NCI-H1048 (cell line): Measurements from ENCODE around the gene IGF2BP2.
A peak's percentile ranks its signal among the peaks of the same experiment; 100 is the strongest.
"Not testable (repeated sequence)": the region's sequence is repeated elsewhere in the genome, so short reads cannot be mapped to it uniquely, and the experiment has no call there.

Experiments
- DNase-seq: peaks from one replicate; lab custom pipeline; 2025; lab: John Stamatoyannopoulos, UW

Gene IGF2BP2

DNA sequence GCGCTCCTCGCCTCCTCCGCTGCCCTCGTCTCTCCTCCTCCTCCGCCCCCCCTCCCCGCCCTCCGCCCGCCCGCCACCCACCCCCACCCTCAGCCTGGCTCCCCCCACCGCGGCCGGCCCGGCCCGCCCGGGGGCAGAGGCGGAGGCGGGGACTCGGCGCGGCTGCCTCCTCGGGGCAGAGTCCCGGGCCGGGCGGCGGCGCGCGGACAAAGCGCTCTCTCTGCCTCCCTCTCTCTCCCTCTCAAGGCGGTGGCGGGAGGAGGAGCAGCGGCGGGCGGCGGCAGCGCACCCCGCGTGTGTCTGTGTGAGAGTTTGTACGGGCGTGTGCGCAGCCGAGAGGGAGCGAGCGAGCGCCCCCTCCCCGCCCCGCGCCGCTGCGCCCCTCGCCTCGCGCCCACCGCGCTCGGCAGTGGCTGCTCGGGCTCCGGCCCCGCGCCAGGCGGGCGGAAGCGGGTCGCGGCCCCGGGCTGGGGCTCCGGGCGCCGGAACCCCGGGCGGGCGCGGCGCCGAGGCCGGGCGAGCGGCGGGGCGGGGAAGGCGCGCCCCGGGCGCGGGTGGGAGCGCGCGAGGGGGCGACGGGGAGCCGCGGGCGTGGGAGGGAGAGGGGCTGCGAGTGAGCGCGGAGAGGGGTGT is at the start of gene IGF2BP2:
IGF2BP2 (minus strand) TSS at position 37 of the 633 bp plus-strand sequence. CDS start 82 bp downstream, outside the sequence.
- DNase-seq = peak; percentile 20

DNA sequence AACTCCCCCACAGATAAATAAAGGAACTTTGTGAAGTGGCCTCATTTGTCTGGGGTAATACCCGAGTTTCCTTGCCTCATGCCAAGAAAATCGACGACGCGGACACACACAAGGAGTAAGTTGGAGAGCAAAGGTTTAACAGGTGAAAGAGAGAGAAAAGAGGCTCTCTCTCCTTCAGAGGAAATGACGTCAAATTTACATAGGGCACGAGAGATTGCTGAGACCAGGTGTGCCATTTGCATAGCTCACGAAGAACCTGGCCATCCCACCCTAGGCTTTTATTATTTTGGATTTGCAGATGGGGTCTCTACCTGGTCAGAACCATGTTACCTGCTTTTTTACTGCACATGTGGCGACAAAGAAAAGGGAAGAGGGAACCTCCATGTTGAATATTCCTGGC is 49.3 kb upstream of the IGF2BP2 start:
- DNase-seq = no peak

DNA sequence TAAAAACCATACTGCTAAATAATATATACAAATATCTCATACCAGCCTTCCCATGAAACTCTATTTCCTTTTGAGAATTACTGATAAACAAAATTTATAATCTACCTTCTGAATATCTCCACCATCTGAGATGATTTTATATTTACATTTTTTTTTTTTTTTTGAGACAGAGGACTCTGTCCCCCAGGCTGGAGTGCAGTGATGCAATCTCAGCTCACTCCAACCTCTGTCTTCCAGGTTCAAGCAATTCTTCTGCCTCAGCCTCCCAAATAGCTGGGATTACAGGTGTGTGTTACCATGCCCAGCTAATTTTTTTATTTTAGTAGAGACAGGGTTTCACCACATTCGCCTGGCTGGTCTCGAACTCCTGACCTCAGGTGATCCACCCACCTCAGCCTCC is 42.8 kb upstream of the IGF2BP2 start:
- DNase-seq = no peak

DNA sequence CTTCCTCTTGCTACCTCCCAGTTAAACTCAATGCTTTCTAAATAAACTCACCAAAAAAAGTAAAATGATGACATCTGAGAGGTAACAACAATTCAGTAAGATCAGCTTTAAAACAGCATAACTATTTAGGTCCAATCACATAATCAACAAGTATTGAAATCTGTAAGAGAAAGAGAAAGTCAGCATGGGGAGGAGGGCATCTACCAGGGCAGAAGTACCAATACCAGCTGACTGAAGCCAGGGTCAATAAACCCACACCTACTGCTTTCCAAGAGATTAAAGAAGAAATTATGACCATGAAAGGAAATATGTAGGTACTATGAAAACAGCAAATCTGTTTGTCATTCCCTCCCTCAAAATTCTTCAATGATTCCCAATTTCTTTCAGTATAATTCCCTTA is 42.2 kb upstream of the IGF2BP2 start:
- DNase-seq = no peak

DNA sequence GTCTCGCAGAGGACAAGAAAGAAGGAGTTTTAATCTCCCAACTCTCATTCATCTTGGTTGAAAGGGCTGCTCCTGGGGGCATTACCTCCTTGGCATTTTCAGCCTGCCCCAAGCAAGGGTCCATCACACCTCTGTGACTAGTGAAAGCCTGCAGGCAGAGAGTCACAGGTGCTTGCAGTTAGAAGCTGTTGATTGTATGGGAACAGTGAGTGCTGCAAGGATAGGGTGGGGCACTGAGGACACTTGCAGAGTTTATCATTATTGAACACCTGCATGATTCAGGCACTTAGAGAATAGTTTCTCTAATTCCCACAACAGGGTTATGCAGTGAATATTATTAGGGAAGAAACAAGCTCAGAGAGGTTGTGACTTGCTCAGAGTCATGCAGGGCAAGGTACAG is 41.7 kb upstream of the IGF2BP2 start:
- no peak for DNase-seq

DNA sequence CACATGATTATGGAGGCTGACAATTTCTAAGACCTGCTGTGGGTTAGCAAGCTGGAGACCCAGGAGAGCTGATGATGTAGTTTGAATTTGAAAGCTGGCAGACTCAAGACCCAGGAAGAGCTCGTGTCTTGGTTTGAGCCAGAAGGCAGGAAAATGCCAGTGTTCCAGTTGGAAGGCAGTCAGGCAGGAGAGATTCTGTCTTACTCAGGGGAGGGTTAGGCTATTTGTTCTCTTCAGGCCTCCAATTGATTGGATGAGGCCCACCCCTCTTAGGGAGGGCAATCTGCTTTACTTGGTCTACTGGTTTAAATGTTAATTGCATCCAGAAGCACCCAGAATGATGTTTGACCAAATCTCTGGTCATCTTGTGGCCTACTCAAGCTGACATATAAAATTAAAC is 40.4 kb upstream of the IGF2BP2 start:
- DNase-seq = no peak

DNA sequence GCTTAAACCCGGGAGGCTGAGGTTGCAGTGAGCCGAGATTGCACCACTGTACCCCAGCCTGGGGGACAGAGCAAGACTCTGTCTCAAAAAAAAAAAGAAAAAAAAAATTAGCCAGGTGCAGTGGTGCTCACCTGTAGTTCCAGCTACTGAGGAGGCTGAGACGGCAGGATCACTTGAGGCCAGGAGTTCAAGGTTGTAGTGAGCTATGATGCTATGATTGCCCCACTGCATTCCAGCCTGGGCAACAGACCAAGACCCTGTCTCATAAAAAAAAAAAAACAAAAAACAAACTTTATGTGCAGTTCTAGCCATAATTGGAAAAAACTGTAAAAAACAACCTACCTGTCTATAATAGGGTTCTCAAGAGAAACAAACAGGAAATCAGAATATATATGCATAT is 39.9 kb upstream of the IGF2BP2 start:
- DNase-seq = no peak

DNA sequence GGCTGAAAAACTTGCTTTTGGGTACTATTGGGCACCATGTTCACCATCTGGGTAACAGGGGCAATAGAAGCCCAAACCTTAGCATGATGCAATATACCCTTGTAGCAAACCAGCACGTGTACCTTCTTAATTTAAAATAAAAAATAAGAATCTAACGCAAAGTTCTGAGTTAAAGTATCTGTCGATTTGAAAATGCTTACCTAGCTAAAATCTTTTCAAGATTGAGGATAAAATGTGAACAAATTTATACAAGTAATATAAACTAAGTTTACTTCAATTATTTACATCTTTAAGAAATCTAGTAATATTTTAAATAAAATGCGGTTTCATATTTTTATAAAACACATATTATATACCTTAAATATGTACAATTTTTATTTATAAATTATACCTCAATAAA is 38.1 kb upstream of the IGF2BP2 start:
- DNase-seq = no peak

DNA sequence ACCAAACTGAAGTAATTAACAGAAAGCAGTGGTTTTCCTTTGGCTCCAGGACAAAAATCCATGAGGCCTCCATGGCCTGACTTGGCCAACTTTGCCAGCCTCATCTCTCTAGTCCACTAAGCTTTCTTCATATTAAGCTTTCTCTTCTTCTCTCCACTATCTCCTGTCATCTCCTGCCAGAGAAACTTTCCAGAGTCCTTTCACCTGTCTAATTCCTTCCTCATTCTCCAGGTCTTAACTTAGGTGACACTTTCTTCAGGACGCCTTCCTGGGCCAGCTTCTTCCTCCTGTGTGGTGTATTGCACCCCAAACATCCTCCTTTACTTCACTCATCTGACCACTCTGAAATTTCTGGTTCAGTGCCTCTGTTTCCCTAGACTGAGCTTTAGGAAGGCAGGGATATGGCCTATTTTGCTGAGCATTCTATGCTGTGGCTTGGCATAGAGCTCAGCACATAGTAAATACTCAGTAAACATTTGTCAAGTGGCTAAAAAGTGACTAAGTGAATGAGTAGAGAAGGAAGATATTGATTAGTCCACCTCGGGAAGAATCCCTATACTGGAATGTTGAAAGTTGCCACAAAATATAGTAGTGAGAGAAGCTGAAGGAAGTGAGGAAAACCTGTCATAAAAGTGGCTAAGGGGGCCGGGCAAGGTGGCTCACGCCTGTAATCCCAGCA is 34.6 kb upstream of the IGF2BP2 start:
- DNase-seq = no peak

DNA sequence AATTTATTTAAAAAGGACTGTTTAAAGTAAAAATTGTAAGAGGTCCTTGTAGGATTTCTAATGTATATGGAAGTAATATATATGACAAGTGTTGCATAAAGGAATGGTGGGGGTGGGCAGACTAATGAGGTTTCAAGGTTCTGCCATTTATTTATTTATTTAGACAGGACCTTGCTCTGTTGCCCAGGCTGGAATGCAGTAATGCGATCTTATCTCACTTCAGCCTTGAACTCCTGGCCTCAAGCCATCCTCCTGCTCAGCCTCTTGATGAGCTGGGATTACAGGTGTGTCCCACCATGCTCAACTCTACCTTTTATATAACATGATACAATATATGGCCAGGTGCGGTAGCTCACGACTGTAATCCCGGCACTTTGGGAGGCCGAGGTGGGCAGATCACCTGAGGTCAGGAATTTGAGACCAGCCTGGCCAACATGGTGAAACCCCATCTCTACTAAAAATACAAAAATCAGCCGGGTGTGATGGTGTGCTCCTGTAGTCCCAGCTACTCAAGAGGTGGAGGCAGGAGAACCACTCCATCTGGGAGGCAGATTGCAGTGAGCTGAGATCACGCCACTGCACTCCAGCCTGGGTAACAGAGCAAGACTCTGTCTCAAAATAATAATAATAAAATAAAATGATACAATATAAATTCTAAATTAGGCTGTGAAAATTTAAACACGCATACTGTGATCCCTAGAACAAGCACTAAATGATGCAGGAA is 33.8 kb upstream of the IGF2BP2 start:
- no peak for DNase-seq

DNA sequence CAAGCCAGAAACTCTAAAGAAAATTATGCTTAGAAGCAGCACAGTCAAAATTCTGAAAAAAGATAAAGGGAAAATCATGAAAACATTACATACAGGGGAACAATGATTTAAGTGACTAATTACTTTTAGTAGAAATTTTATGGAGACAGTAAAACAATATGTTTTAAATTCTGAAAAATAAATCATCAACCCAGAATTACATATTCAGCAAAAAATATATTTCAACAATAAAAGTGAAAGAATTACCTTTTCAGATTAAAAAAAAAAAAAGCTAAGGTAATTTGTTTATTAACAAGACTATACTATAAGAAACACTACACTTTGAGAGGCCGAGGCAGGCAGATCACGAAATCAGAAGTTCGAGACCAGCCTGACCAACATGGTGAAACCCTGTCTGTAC is 32.4 kb upstream of the IGF2BP2 start:
- DNase-seq = no peak

DNA sequence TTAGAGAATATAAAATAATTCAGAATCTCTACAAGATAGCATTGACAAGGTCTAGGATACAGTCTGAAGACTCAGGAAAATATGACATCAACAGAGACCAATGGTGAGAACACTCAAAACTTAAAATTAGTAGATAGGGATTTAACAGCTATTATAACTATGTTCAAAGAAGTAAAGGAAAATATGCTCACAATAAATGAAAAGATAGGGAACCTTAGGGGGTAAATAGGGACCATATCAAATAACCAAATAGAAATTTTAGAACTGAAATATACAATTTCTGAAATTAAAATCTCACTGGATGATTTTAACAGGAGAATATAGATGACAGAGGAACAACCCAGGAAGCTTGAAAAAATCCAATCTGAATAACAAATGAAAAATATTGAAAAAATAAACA is 31.8 kb upstream of the IGF2BP2 start:
- DNase-seq = no peak

DNA sequence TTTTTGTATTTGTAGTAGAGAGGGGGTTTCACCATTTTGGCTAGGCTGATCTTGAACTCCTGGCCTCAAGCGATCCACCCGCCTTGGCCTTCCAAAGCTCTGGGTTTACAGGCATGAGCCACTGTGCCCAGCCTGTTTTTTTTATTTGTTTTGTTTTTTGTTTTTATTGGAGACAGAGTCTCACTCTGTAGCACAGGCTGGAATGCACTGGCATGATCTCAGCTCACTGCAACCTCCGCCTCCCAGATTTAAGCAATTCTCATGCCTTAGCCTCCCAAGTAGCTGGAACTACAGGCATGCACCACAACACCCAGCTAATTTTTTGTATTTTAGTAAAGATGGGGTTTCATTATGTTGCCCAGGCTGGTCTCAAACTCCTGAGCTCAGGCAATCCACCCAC is 28.9 kb upstream of the IGF2BP2 start:
- DNase-seq = not testable (repeated sequence)

DNA sequence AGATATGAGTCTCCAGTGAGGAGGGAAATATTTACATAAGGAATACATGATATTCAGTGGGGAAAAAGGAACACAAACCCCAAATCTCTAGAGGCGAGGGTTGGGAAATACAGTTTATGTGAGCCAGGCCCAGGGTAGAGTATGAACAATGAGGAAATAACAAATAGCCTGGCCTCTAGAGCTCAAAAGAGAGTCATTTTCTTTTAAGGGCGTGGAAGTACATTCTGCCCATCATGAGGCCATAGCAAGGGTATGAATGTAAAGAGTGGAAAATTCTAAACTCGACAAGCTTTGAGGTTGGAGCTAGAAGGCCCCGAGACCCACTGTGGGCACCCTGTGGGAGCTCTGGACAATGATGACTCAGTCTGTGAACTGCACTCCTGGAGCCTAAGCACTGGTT is 27.8 kb upstream of the IGF2BP2 start:
- no peak for DNase-seq

DNA sequence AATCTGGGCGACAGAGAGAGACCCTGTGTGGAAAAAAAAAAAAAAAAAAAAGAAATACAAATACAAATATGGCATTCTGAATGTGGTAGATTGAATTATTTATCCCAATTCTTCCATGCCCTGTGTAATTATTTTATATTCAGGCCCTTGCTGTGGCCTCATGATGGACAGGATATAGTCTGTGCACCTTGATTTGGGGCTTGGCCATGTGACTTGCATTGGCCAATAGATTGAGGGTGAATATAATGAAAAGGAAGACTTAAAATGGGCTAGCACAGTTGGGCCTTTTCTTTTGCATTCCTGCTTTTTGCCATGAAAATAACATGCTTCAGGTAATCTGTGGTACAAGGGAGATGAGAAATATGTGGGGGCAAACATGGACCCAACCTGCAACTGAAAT is 27.1 kb upstream of the IGF2BP2 start:
- DNase-seq = no peak

DNA sequence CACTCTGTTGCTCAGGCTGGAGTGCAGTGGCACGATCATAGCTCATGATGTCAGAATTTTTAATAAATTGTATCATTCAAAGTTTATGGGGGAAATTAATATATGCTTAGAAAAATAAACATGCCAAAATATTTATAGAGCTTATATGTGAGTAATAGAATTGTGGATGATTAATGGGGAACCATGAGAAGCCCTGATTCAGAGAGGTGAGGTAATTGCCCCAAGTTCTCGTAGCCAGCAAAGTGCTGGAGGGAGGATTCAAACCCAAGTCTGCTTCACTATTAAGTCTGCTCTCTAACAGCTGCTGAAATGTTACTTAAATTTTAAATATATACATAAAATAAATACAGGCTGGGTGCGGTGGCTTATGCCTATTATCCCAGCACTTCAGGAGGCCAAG is 26.2 kb upstream of the IGF2BP2 start:
- no peak for DNase-seq

DNA sequence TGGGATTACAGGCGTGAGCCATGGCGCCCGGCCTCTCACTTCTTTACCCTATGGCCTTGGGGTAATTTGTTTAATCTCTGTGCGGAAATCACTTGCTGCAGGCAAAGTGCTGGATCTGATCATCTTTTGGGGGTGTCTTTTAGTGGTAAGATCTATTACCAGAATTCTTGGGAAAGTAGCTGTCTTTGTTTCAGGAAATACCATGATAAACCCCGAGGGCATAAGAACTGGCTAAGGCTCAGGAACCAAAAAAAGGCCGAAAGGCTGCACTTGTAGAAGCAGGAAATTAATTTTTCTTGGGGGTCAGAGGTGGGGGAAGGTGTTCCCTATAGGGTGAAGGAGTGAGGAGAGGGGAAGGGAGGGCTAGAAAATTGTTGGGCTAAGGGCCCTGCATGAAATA is 22.7 kb upstream of the IGF2BP2 start:
- DNase-seq = no peak

DNA sequence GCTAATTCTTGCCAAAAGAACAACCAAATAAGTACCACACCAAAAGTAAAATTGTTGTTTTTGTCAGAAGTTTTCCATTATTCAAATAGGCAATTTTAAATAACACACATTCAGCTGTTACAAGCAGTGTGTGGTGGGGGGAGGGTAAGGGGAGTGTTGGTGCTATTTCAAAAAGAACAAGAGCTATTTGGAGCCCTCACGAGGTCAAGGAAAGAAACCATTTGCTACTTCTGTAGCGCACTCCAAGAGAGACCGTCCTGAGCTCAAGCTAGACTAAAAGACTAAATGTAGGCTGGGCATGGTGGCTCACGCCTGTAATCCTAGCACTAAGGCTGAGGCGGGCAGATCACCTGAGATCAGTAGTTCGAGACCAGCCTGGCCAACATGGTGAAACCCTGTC is 21.2 kb upstream of the IGF2BP2 start:
- DNase-seq = no peak

DNA sequence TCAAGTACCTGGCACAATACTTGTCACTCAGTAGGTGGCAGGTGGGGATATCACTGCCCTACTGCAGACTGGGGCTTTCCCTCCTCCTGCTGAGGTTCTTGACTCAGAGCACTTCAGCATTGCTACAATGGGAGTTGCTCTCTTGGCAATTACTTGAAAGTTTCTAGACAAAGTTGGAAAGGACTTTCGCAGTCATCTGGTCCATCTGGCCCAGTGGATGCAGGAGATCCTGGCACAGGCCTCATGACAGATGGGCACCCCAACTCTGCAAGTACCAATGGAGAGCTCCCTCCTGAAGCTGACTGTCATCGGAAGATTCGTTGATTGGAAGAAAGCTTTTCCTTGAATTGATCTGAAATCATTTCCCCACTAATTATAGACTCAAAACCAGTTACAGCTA is 19.2 kb upstream of the IGF2BP2 start:
- DNase-seq = no peak

DNA sequence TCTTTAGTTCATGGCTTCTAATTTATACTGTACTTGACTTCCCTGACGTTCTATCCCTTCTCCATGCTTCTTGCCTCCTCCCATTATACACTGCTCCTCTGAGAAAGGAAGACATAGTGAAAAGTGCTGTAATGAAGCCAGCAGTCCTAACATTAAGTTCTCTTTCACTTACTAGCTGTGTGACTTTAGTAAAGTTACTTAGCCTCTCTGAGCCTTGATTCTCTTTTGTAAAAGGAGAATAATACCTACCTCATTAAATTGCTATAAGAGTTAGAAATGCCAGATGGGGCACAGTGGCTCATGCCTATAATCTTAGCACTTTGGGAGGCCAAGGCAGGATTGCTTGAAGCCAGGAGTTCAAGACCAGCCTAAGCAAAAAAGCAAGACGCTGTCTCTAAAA is 18.8 kb upstream of the IGF2BP2 start:
- no peak for DNase-seq

DNA sequence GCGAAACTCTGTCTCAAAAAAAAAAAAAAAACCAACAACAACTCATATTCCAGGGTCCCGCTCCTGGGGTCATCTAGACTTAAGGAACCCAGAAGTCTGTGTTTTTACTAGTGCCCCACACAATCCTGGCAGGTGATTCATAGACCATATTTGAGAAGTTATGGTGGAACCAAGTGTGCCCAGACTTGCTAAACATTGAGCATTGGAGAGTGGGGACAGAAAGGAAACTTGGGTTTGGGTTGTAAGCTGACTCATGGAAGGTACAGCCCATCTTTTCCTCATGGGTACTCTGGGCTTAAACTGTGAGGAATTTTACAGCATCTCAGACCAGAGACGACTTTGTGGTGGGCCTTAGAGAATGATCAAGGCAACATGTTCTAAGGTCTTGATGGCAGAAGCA is 18.3 kb upstream of the IGF2BP2 start:
- no peak for DNase-seq

DNA sequence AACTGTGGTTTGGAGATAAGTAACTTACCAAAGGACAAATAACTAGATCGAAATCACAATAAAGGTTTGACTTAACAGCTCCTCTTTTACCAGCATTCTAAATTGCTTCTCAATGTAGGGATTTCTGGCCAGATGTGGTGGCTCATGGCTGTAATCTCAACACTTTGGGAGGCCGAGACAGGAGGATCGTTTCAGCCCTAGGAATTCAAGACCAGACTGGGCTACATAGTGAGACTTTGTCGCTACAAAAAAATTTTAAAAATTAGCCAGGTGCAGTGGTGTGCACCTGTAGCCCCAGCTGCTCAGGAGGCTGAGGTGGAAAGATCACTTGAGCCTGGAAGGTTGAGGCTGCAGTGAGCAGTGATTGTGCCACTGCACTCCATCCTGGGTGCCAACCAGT is 17.4 kb upstream of the IGF2BP2 start:
- DNase-seq = no peak

DNA sequence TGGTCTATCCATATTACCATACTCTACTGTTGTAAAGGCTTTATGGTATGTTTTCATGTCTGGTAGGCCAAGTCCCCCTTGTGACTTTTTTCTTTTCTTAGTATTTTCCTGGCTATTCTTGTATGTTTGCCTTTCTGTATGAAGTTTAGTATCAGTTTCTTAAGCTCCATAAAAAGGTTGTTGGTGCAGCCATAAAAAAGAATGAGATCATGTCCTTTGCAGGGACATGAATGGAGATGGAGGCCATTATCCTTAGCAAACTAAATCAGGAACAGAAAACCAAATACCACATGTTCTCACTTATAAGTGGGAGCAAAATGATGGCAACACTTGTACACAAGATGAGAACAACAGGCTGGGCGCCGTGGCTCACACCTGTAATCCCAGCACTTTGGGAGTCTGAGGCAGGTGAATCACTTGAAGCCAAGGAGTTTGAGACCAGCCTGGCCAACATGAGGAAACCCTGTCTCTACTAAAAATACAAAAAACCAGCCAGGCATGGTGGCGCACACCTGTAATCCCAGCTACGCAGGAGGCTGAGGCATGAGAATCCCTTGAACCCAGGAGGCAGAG is 13.7 kb upstream of the IGF2BP2 start:
- DNase-seq = not testable (repeated sequence)
